Medulla oblongata (tissue), 1 donor: Measurements from ENCODE around the gene MMP12.

Experiments
- DNase-seq: peaks from one replicate; pipeline ENCODE4 v3.0.0-alpha.2; 2015; ENCODE audit errors: extremely low spot score

The MMP12 gene

DNA sequence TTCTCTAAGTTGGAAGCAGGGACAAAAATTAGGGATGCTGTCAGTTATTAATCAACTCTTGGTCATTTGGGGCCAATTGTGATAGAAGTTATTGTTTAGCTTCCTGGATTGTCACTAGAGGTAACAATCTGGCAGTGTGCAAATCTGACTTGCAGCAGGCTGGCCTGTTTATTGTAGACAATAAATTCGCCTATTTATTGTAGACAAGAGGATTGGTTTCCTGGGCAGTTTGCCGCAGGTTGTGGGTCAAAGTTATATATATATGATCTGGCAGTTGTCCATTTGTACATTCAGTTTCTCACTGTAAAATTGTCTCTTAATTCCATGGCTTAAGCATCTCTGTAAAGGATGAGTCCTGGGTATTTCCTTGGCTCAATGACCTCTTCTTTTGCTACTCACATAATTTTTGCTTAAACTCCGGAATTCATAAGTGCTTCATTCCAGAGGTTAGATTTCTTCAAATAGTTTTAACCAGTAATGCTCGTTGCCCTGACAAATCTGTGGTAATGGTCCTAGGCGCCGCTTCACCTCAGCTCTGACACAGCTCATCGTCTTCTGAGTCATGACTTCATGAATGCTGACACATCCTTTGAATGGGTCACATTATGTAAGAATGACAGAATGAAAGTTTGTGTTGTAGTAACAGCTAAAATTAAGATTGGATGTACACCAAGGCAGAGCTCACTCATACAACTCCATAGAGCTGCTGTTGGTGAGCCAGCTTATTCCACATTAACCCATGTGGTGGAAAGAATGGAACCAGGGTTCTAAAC is 23.6 kb downstream of the MMP12 start:
- DNase-seq, result no peak

DNA sequence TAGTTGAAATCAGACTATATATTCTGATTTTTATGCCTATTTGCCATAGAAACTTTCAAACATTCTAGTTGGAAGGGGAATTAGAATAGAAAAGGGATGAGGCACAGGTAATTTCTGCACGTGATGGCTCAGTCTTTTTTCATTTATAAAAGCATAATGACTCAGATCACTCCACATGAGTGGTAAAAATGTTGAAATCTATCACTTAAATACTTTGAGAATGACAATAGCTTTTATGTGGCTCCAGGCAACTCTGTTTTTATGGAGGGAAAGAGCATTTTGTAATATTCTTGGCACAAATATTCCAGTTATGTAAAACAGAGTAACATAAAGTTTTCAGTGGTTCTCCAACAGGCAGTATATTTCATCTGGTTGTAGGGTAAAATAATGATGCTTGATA is 25.5 kb downstream of the MMP12 start:
- no peak for DNase-seq

DNA sequence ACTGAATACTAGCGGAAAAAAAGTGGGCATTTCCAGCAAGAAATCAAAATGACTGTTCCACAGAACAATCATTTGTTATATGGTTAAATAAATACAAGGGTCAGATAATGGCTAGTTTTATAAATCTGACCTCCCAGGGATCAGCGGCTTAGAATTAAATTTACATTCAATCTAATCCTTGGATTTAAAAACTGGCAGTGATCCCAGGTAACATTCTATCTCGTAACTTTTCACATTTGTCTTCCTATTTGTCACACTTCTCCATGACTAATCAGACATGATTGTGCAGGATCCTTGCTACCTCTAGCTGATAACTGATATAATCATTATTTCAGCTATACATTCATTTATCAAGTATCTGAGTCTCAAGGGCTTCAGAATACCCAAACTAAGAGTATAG is 28.5 kb downstream of the MMP12 start:
- no peak for DNase-seq

DNA sequence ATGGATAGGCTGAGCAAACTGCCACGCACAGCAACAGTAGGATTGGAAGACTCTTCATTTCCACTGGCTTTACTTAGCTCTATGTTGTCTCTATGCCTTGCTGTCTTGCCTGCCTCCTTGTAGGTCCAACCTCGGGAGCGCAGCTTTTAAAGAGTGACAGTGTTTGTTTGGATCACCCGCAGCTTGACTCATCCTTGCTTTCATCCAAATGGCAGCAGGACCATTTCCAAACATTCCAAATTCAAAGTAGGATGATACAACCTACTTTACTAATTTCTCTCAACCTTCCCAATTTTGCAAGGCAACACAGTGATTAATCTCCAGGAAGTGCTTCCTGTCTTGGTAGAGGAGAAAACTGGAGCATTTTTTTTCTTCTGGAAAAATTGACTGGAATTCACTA is 31.3 kb downstream of the MMP12 start, which contains the start of gene MMP3:
Gene MMP3 (minus strand): TSS at position 121 of the 400 bp plus-strand sequence. CDS start 63 bp downstream, at position 58.
- DNase-seq, result no peak

DNA sequence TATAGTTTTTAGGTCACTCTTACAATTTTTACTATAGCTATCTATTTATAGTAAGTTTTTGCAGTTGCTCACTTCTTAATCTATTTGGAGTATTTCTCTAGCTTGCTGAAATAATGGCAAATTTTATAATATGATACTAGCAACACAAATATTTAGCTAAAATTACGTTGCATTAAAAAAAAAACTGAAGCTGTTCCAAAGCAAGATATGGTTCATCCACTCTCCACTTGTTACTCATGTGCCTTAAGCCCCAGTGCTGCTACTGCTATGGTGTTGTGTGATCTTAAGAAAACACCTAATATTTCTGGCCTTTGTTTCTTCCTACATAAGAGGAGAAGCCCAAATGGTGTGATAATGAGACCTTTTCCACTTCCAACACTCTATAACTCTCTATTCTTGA is 31.9 kb downstream of the MMP12 start:
- DNase-seq, result no peak

DNA sequence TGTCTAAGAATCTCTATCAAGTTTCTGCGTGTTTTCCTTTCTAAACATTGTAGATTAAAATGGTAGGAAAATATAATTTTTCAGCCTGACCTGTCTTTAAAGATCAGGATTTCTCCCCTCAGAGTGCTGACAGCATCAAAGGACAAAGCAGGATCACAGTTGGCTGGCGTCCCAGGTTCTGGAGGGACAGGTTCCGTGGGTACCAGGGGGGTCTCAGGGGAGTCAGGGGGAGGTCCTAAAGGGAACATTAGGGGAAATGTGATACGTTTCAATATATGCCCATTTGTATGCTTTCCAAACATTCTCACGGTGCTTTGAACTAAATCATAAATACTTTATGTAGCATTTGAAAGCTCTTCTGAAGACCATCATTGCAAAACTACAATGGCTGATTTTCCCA is 34.8 kb downstream of the MMP12 start:
- no peak for DNase-seq

DNA sequence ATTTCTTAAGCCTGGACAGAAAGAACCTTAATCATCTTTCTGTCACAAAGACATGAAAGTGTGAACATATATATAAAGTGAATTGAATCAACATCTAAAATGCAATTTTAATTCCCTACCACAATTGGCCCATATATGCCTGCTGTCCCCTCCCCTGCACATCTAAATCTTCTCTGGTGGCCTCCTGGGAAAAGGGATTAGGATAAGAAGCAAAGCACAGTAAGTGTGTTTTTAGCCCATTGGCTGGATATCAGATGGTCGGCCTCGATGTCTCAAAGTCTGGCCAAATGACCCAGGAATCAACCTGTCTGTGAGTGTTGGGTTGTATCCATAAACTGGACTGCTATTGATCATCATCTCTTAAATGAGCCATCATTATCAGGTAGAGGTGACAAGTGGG is 37.1 kb downstream of the MMP12 start:
- DNase-seq, result no peak

DNA sequence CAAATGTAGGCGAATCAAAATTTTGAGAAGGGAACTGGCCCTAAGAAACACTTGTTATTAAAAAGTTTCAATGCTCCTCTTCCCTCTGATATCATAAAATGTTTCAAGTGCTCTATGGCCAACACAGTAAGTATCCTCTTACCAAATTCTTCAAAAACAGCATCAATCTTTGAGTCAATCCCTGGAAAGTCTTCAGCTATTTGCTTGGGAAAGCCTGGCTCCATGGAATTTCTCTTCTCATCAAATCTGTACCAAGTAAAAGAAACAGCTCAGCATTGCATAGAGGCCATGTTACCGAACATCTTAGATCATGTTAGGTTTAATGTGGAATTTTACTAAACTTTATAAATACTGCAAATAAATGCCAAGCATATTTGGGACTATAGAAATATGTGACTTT is 37.6 kb downstream of the MMP12 start:
- DNase-seq, result no peak

DNA sequence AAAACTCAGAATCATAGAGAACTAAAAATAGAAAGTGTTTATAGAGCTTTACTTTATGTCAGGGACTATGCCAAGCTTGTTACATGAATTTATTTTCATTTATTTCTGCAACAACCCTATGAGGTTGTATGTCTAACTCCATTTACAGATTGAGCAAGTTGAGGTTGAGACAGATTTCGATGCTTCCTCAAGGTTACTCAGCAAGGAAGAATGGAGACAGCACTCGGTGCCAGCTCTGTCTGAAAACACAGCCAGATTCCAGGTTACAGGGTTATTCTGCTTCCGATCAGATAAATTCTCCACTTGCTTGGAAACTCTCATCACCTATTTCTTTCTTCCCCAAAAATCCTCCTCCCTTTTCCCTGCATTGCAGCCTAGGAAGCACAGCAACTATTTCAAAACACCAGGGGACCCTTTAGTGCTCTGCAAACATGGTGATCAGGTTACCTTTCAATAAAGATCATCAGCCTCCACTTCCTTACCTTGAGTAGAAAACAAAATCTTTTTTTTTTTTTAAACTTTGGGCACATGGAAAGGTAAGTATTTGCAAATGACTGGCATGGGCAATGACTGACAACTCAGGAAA is 38.4 kb downstream of the MMP12 start:
- no peak for DNase-seq

DNA sequence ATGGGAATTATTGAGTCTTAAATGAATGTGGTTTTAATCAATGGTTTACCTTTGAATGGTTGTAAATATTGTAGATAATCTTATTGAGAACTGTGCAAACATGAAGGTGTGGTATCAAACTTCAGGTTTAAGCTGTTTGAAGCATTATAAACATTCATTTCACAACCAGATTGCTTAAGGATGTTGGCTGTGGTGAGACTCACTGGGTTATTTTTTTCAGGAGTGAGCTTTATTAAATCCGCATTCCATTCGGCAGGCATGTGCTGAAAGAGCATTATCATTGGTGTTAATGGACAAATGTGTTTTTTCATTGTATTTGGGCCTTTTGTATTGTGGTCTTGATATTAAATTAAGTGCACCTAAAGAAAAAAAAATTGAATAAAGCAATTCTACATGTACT is 41.1 kb downstream of the MMP12 start:
- no peak for DNase-seq

DNA sequence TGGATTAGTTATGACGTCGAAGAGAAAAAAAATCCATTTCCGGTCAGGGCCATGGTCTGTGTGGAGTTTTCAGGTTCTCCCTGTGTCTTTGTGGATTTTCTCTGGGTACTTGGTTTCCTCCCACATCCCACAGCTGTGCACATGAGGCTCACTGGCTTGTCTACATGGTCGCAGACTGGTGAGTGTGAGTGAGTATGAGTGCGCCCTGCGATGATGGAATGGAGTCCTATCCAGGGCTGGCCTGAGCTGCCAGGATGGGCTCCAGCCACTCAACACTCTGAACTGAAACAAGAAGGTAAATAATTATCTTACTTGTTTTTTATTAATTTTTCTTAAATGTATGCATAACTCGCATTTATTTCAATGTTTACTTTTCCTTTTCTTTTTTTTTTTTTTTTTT is 42.2 kb downstream of the MMP12 start:
- no peak for DNase-seq

DNA sequence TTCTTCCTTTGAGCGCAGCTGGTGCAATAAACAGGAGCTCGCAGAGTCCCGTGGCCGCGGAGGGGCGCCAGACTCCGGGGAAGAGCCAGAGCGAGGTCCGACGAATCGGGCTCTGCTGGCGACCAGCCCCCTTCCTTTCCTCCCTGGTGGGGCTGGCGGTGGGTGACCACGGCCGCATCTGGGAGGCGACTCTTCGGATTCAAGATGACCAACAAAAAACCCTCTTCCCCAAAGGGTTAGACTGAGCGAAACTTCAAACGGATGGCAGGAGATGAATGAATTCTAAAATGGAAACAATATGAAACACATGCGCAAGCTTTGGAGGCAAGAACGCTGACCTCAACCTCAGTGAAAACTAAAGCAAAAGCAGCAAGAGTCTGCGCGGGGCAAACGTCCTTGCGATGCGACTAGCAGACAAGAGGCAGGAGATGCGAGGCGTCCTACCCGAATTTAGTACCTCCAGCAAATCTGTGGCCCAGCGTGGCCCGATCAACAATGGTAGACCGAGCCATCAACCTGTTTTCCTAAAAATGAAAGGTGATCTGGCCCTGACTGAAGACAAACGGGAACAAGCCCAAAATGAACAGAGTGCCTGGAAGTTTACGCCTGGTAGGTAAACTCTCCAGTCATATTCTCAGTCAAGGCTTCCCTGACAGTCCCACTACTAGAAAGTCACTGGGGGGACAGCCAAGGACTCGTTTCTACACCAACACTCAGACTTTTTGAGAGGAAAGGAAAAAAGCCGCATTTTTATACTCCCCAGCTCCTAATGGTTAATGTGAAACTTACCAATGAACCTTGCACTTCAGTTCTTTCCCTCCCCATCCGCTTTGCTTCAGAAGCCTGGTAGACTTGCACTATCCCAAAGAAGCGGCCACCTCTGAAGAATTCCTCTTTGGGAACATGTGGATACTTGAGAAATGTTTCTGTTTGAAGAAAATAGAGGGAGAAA is 43.0 kb downstream of the MMP12 start:
- peak; percentile 48 for DNase-seq

DNA sequence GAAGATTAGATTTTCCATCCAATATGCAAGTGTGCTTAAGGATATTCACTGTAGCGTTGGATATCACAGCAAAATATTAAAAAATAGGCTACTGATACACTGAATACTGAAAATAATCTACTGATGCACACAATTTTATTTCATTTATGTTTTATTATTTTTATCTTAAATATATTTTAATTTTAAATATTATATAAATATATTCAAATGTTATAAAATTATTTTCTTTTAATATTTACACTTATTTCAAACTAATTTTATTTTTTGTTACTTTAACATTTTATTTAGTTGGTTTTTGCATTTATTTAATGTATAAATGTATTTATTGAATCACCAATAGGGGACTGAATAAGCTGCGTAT is 43.7 kb downstream of the MMP12 start:
- DNase-seq, result no peak

DNA sequence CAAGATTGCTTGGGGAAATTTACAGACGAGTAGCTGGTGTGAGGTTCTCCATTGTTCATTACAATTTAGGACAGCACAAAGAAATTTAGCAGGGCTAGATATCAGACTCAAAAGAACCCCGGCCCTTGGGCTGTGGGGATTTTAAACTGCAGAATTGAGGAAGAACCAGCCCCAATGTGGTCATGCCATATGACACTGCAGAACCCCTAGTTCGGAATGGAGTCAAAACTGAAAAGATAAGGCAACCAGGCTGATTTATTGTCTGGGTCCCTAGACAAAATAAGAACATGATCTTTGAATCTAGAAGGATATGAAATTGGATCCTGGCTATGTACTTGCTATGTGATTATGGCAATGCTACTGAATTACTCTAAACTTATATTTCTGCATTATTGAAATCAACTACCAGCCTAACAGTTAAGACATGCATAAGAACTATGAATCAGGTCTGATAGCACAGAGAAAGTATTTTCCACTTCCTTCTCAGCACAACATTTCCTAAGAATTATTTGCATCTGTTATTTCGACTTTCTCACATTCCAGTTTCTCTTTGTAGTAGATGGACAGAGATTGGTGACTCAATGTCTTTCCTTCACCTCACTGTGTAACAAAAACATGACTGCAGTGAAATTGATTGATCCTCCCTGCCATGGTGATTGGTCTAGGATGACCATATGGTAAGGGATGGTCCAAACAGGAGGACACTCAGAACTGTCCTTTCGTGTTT is 44.6 kb downstream of the MMP12 start:
- no peak for DNase-seq

DNA sequence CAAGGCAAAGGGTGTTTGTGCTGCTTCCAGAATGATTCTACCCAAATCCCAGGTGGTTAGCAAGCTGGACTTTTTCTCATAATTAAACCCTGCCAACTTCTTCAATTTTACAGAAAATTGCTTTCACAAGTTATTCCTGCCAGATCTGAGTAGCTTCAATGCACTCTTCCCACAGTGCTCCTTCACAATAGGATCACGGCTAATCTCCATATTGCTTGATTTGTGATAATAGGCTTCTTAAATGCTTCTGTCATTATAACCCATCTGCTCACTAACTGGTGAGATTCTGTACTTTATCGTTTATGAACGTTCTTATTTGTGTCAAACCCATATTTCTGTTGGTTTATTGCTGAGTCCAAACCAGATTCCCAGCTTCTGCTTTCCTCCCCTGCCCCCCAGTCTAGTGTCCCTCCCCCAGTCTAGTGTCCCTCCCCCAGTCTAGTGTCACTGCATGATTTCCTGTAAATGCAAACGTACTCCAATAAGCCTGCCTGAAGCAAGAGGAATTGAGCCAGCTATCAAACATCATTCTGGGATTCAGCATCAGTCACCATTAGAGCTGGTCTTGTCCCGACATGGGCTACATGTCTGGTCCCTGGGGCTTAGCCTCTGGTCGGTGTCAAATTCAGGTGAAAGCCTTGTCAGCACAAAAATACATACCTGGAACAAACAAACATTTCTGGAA is 45.3 kb downstream of the MMP12 start:
- DNase-seq, result no peak

DNA sequence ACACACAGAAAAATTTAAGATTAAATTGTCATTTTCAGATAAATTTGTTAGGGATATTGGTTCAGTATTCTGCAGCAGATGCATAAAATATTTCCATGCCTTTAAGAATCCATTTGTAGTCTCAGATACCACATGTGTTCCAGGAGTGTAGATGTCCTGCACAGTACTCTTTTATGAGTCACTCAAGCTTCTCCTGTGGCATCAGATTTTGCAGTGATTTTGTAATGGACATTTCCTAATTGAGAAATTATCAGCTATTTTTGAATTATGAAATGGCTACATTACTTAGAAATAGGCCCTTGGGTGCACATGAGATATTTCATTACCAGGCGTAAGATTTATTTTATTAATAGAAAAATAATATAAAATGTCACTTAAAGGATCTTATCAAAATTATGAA is 50.2 kb downstream of the MMP12 start:
- no peak for DNase-seq

DNA sequence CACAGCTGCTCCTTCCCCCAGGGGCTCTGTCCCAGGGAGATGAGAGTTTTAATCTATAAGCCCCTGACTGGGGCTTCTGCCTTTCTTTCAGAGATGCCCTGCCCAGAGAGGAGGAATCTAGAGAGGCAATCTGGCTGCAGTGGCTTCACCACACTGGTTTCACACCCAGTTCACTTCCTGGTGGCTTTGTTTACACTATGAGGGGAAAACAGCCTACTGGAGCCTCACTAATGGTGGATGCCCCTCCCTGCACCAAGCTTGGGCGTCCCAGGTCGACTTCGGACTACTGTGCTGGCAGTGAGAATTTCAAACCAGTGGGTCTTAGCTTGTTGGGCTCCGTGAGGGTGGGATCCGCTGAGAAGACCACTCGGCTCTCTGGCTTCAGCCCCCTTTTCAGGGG is 55.3 kb downstream of the MMP12 start:
- DNase-seq, result no peak

DNA sequence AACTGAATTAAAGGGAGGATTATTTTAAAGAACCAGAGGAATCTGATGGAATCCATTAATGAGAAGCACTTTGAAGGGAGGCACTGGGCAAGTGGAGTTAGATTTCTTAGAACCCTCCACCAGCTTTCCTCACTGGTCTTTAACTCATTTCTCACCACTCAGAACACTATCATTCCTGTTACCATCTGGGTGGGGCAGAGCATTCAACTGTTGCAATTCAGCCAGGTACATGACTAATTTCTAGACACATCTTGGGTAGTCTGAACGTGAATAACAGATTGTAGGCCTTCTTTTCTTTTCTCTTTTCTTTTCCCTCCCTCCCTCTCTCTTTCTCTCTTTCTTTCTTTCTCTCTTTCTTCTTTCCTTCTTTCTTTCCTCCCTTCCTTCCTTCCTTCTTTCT is 61.3 kb downstream of the MMP12 start:
- DNase-seq, result no peak
